Right lobe of liver (tissue), 4 donors: ENCODE data around the gene BMP2K.

Experiments used
- CTCF ChIP-seq, 4 donors: fragments of 200-600 bp in 3 of 4; fragments of 450-650 bp in 1 of 4; IDR thresholded peaks; one replicate each; pipeline versions ENCODE4 v1.5.1 to v1.8.0; 2016 to 2022; ENCODE audit warnings: antibody characterized with exemption in 4 of 4, mild to moderate bottlenecking in 2 of 4
- POLR2A ChIP-seq: fragments of 450-650 bp; IDR thresholded peaks from one replicate; pipeline ENCODE4 v1.6.1; 2017; ENCODE audit warnings: antibody characterized with exemption, mild to moderate bottlenecking
- donor health status: DM: no; HTN: no; CAD: no.
- donor health status: DM: no; HTN: no; CAD: no.
- donor health status: DM: no; HTN: yes; CAD: no.

GRCh38 chr4:78770091-78770642 is 6.0 kb upstream of the BMP2K start:
- TF ChIP-seq CTCF (IDR thresholded peaks at IDR 0.05) (no peak), POLR2A (no peak)
